HG02938 (cell line): ENCODE measurements around the gene ECE1.

Experiments
- ATAC-seq: cut with Tn5 transposase; IDR thresholded peaks from one replicate; pipeline ENCODE4 v1.9.1; 2021; ENCODE audit warnings: mild to moderate bottlenecking, moderate library complexity; ENCODE audit not compliant: unreplicated experiment

Gene ECE1

GRCh38 chr1:21269461-21270085 is 20.7 kb downstream of the ECE1 start:
- ATAC-seq: no peak

- ATAC-seq: no peak
These were observed 21.7 kb downstream of the ECE1 start for GRCh38 chr1:21268281-21269239.

- no peak for ATAC-seq
These were observed 22.8 kb downstream of the ECE1 start for GRCh38 chr1:21267191-21268077.

GRCh38 chr1:21266119-21266774 is 24.0 kb downstream of the ECE1 start:
- ATAC-seq: no peak

- no peak for ATAC-seq
These were observed 24.6 kb downstream of the ECE1 start for GRCh38 chr1:21265644-21266043.

- ATAC-seq: no peak
These were observed 25.4 kb downstream of the ECE1 start for GRCh38 chr1:21264898-21265297.

GRCh38 chr1:21263653-21264225 is 26.5 kb downstream of the ECE1 start:
- no peak for ATAC-seq

GRCh38 chr1:21263052-21263429 is 27.2 kb downstream of the ECE1 start:
- no peak for ATAC-seq

- no peak for ATAC-seq
These were observed 27.8 kb downstream of the ECE1 start for GRCh38 chr1:21262293-21263051.

GRCh38 chr1:21261551-21262292 is 28.5 kb downstream of the ECE1 start:
- no peak for ATAC-seq

GRCh38 chr1:21260405-21261125 is 29.7 kb downstream of the ECE1 start:
- ATAC-seq: no peak

GRCh38 chr1:21259316-21260076 is 30.8 kb downstream of the ECE1 start:
- no peak for ATAC-seq

- no peak for ATAC-seq
These were observed 31.7 kb downstream of the ECE1 start for GRCh38 chr1:21258331-21259134.

GRCh38 chr1:21257431-21258135 is 32.7 kb downstream of the ECE1 start:
- no peak for ATAC-seq

GRCh38 chr1:21256776-21257175 is 33.5 kb downstream of the ECE1 start:
- ATAC-seq: no peak

- ATAC-seq: no peak
These were observed 34.3 kb downstream of the ECE1 start for GRCh38 chr1:21255943-21256320.
